ENCODE results near the gene CAPS.

CAPS gene

GRCh38 chr19:5877427-5877826, 36.6 kb upstream of the CAPS start:
- TF ChIP-seq CTCF (IDR thresholded peaks at IDR 0.05; ENCODE audit: borderline replicate concordance, extremely low read depth, low read length, poor library complexity, severe bottlenecking) (no peak), EZH2 (IDR thresholded peaks at IDR 0.05; ENCODE audit: borderline replicate concordance, low read depth, low read length, severe bottlenecking) (no peak)
- no peak for DNase-seq
- Histone ChIP-seq H3K4me2 (ENCODE audit: insufficient read depth, low read length) (no peak overlapping the region), H4K20me1 (ENCODE audit: insufficient read depth, low read length) (no peaks in the 10 kb centered on the region), H3K4me1 (ENCODE audit: insufficient read depth, low read length) (no peaks in the 10 kb centered on the region), H2AFZ (ENCODE audit: low read depth, low read length) (no peak overlapping the region), H3K36me3 (ENCODE audit: insufficient read depth, low read length) (no peaks in the 10 kb centered on the region), H3K4me3 (ENCODE audit: low read depth in 1 of 2, low read length in 2 of 2) (no peak overlapping the region), H3K27me3 (ENCODE audit: insufficient read depth, low read length, poor library complexity) (no peaks in the 10 kb centered on the region), H3K9me3 (ENCODE audit: insufficient read depth, low read length, severe bottlenecking) (no peaks in the 10 kb centered on the region), H3K9ac (ENCODE audit: low read depth, low read length) (no peak overlapping the region), H3K79me2 (ENCODE audit: insufficient read depth, low read length) (no peaks in the 10 kb centered on the region), H3K27ac (ENCODE audit: low read length) (no peak overlapping the region)
- ATAC-seq (ENCODE audit: insufficient read depth, low read depth), result no peak

DNA sequence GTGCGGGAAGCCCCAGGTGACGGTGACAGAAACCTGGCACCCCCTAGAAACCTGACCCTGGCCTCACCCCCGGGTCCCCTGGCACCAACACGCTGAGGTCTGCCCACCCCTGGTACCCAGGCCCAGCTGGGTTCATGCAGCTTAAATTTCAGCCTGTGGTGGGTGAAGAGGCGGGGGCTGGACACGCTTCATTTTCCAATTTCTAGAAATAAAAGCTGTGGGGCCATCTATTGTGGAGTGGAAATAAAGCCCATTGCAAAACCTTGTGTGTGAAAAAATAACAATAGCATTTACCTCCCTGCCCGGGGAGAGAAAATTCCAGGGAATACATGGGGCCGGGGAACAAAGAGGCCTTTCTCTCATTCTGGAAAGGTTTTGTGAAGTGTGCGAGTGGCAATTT, 36.2 kb upstream of the CAPS start:
- Histone ChIP-seq H4K20me1 (ENCODE audit: insufficient read depth, low read length) (no peaks in the 10 kb centered on the region), H3K79me2 (ENCODE audit: insufficient read depth, low read length) (no peaks in the 10 kb centered on the region), H3K4me2 (ENCODE audit: insufficient read depth, low read length) (no peak overlapping the region), H3K9me3 (ENCODE audit: insufficient read depth, low read length, severe bottlenecking) (no peaks in the 10 kb centered on the region), H3K36me3 (ENCODE audit: insufficient read depth, low read length) (no peaks in the 10 kb centered on the region), H3K4me1 (ENCODE audit: insufficient read depth, low read length) (no peaks in the 10 kb centered on the region), H3K27me3 (ENCODE audit: insufficient read depth, low read length, poor library complexity) (no peaks in the 10 kb centered on the region), H2AFZ (ENCODE audit: low read depth, low read length) (no peak overlapping the region), H3K9ac (ENCODE audit: low read depth, low read length) (no peak overlapping the region), H3K4me3 (ENCODE audit: low read depth in 1 of 2, low read length in 2 of 2) (no peak overlapping the region), H3K27ac (ENCODE audit: low read length) (no peak overlapping the region)
- DNase-seq, result no peak
- no peak for ATAC-seq (ENCODE audit: insufficient read depth, low read depth)
- TF ChIP-seq CTCF (IDR thresholded peaks at IDR 0.05; ENCODE audit: borderline replicate concordance, extremely low read depth, low read length, poor library complexity, severe bottlenecking) (no peak), EZH2 (IDR thresholded peaks at IDR 0.05; ENCODE audit: borderline replicate concordance, low read depth, low read length, severe bottlenecking) (no peak)

DNA sequence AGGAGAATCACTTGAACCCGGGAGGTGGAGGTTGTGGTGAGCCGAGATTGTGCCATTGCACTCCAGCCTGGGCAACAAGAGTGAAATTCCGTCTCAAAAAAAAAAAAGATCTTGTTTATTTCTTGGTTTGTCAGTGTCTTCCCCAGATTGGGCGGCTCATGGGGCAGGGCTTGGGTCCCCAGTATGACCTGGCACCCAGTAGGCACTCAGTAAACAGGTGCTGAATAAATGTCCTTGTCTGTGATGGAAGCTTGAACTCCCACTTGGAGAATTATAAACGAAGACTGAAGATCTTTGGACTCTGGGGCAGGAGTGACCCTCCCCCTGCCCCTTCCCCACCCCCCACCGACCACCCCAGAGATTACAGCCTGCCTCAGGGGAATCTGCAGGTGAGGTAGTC, 33.9 kb upstream of the CAPS start:
- H3K27ac ChIP-seq (ENCODE audit: low read length), result no peak overlapping the region
- no peak for TF ChIP-seq EZH2 (IDR thresholded peaks at IDR 0.05; ENCODE audit: borderline replicate concordance, low read depth, low read length, severe bottlenecking)
- no peak for TF ChIP-seq CTCF (IDR thresholded peaks at IDR 0.05; ENCODE audit: borderline replicate concordance, extremely low read depth, low read length, poor library complexity, severe bottlenecking)
- no peak overlapping the region for H3K4me2 ChIP-seq (ENCODE audit: insufficient read depth, low read length)
- H3K27me3 ChIP-seq (ENCODE audit: insufficient read depth, low read length, poor library complexity), result no peaks in the 10 kb centered on the region
- no peak overlapping the region for H3K9ac ChIP-seq (ENCODE audit: low read depth, low read length)
- no peaks in the 10 kb centered on the region for H4K20me1 ChIP-seq (ENCODE audit: insufficient read depth, low read length)
- no peaks in the 10 kb centered on the region for H3K9me3 ChIP-seq (ENCODE audit: insufficient read depth, low read length, severe bottlenecking)
- no peaks in the 10 kb centered on the region for H3K36me3 ChIP-seq (ENCODE audit: insufficient read depth, low read length)
- DNase-seq (no peak), ATAC-seq (ENCODE audit: insufficient read depth, low read depth) (no peak)
- no peak overlapping the region for H2AFZ ChIP-seq (ENCODE audit: low read depth, low read length)
- H3K4me3 ChIP-seq (ENCODE audit: low read depth in 1 of 2, low read length in 2 of 2), result no peak overlapping the region
- no peaks in the 10 kb centered on the region for H3K4me1 ChIP-seq (ENCODE audit: insufficient read depth, low read length)
- no peaks in the 10 kb centered on the region for H3K79me2 ChIP-seq (ENCODE audit: insufficient read depth, low read length)

- no peak for DNase-seq
Measured at GRCh38 chr19:5880604-5881078, 33.4 kb upstream of the CAPS start.

More at GRCh38 chr19:5880604-5881078, 33.4 kb upstream of the CAPS start:
- no peaks in the 10 kb centered on the region for H3K79me2 ChIP-seq (ENCODE audit: insufficient read depth, low read length)
- no peak overlapping the region for H3K4me3 ChIP-seq (ENCODE audit: low read depth in 1 of 2, low read length in 2 of 2)
- TF ChIP-seq CTCF (IDR thresholded peaks at IDR 0.05; ENCODE audit: borderline replicate concordance, extremely low read depth, low read length, poor library complexity, severe bottlenecking), result no peak
- no peak overlapping the region for H3K27ac ChIP-seq (ENCODE audit: low read length)
- no peaks in the 10 kb centered on the region for H3K9me3 ChIP-seq (ENCODE audit: insufficient read depth, low read length, severe bottlenecking)
- H3K36me3 ChIP-seq (ENCODE audit: insufficient read depth, low read length), result no peaks in the 10 kb centered on the region
- no peaks in the 10 kb centered on the region for H3K27me3 ChIP-seq (ENCODE audit: insufficient read depth, low read length, poor library complexity)
- H3K9ac ChIP-seq (ENCODE audit: low read depth, low read length), result no peak overlapping the region
- no peak overlapping the region for H2AFZ ChIP-seq (ENCODE audit: low read depth, low read length)
- no peak for ATAC-seq (ENCODE audit: insufficient read depth, low read depth)
- no peaks in the 10 kb centered on the region for H3K4me1 ChIP-seq (ENCODE audit: insufficient read depth, low read length)
- no peaks in the 10 kb centered on the region for H4K20me1 ChIP-seq (ENCODE audit: insufficient read depth, low read length)
- no peak overlapping the region for H3K4me2 ChIP-seq (ENCODE audit: insufficient read depth, low read length)

Measured in DND-41 (cell line).